LNCAP (cell line): ENCODE results near the gene PDE5A.

Source experiments
- TF ChIP-seq, protein P1 (sequence below): fragments of 450-650 bp; IDR thresholded peaks from 2 replicates; pipeline ENCODE4 v1.5.1; 2017; ENCODE audit warnings: mild to moderate bottlenecking

Gene PDE5A

DNA sequence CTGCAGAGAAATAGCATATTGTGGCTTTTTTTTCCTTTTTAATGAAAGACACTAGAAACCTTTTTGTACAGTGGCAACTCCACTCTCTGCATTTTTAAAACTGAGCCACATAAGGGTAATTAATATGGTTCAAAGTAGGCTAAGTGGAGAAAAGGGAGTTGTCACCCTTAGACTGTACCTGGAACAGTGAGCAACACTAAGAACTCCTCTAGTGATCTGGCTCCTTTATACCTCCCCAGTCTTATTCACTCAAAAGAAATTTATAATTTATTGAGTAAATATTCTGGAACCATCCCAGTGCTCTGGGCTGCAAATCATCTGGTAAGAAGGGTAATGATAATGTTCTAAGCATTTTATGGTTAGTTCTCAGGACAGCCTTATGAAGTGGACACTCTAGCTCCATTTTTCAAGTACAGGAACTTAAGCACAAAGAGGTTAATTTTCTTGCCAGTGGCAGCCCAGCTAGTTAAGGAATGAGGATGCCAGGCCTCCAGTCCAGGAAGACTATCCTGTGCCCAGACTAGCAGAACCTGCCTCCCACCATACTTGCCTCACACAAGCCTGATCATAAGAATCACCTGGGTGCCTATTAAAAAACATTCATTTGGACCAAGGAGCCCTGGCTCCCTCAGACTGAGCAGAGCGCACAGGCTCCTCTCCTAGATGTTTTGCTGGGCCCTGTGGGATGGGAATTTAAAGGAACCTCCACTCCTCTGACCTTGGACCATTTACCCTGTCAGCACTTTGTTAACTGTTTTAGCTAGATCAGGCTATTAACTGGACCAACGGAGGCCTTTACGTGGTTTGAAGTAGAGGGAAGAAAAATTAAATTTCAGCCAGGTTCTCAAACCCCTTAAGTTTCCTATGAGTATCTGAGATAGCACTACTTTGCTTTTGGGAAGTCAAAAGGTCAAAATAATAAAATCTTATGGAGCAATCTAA is 102.6 kb downstream of the PDE5A start:
- TF ChIP-seq, protein P1, sequence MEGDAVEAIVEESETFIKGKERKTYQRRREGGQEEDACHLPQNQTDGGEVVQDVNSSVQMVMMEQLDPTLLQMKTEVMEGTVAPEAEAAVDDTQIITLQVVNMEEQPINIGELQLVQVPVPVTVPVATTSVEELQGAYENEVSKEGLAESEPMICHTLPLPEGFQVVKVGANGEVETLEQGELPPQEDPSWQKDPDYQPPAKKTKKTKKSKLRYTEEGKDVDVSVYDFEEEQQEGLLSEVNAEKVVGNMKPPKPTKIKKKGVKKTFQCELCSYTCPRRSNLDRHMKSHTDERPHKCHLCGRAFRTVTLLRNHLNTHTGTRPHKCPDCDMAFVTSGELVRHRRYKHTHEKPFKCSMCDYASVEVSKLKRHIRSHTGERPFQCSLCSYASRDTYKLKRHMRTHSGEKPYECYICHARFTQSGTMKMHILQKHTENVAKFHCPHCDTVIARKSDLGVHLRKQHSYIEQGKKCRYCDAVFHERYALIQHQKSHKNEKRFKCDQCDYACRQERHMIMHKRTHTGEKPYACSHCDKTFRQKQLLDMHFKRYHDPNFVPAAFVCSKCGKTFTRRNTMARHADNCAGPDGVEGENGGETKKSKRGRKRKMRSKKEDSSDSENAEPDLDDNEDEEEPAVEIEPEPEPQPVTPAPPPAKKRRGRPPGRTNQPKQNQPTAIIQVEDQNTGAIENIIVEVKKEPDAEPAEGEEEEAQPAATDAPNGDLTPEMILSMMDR: no peak

DNA sequence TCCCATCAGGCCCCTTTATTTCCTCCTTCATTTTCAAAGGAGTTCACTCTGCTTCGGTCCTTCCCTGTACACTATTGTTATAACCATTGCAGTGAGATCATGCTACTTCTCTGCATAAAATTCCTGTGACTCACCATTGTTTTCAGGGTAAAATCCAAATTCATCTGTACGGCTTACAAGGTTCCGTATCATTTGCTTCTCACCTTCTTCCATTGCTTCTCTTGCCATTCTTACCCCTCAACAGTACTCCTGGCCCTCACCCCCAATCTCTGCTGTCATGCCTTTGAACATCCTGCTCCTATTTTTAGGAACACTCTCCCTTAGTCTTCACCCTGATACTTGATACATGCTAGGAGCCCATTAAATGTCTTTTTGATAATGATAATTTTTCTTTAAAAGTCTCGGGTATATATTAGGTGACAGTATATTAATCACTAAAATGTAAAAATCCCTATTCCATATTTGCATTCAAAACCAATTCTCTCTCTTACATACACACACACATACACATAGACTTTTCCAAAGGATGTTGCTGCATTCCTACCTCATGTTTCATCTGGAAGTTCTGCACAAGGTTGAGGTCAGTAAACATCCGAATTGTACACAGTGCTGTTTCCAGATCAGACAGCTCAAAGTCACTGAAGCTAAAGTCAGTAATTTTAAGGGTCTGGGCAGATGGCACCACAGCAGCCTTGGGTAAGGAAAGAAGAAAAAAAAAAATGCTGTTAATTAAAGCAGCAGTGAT is 103.4 kb downstream of the PDE5A start:
- TF ChIP-seq, protein P1: no peak

DNA sequence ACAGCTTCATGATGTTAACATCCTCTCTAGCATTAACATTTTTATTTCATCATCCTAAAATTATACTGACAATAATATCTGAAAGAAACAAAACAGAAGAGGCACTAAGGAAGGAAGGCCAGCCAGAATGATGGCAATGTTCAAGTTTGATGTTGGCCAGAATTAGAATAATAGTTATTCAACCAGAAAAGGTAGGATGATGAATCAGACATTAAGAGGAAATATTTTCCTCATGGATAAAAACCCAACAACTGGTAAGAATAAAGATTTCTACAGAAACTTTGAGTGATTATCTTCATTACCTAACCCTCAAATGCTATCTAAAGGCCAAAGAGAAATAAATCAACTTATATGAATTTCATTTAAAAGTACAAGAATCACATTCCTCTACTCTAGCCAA is 105.2 kb downstream of the PDE5A start:
- TF ChIP-seq, protein P1: no peak

DNA sequence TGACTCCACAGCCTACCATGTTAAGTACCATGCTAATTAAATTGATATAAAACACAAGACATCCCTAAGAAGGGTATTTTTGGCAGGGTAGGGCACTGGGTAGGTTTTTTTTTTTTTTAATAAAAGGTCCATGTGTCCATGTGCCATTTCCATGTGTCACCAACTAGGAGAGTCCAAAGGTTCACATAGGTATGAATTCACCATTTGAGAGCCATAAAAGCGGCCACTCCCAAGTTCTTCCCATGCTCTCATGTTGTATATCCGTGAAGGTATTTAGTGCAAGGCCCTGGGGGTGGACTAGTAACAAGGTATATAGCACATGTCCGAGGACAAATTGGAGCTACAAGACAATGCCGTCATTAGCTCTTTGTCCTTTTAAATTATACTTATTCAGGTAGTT is 107.3 kb downstream of the PDE5A start:
- TF ChIP-seq, protein P1: no peak

DNA sequence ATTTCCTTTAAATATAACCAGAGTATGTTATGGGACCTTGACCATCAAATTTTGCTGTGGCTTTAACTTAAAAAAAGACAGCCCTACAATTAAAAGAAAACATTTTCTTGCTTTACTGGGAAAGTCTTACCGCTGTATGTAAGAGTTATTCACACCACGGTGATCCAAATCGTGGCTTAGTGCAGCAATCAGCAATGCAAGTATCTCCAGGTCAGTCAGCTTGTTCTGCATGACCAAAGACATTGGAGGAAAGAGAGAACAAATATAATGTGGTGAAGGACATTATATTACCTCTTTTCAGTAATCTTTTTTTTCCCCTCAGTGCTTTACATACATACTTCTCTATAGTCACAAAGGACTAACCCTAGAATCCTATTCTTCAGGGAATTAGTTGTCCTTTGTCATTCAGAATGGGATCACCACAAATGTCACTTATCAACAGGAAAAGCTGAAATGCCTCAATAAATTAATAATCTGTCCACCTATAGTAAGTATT is 109.6 kb downstream of the PDE5A start:
- TF ChIP-seq, protein P1: no peak

DNA sequence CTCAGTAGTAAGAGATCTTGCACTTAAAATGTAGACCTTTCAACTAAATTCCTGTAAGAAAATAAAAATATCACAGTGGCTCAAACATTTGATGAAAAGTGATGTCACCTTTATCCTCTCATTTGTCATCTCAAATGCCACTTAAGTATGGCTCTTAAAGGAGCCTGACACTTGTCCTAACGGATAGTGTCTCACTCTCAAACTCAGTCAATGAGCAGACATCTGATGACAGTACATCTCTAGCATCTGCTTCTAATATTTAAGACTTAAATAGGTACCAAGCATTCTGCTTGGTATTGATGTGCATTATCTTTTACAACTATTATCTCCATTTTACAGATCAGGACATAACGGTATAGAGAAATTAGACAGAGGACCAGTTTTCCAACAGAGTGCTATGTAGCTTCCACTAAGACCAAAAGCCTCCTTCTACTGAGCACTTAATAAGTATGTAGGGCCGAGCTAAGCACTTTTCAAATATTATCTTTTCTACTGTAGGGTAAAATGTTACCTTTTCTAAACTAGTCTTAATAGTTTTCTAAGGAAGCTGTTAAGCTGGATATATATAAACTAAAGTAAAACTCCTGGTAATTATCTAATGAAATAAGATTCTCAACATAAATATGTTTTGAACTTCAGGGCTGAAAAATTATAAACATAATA is 110.2 kb downstream of the PDE5A start:
- TF ChIP-seq, protein P1: no peak
